ENCODE data around the gene ZNF593OS.
A peak's percentile ranks its signal among the peaks of the same experiment; 100 is the strongest.

Gene ZNF593OS

GRCh38 chr1:26158271-26158907 is 13.2 kb downstream of the ZNF593OS start:
- no peak for DNase-seq

- no peak for DNase-seq
These were observed 15.2 kb downstream of the ZNF593OS start for GRCh38 chr1:26156285-26157038.

- DNase-seq: no peak
These were observed 16.0 kb downstream of the ZNF593OS start for GRCh38 chr1:26155370-26156284.

GRCh38 chr1:26154750-26155149 is 16.9 kb downstream of the ZNF593OS start:
- no peak for DNase-seq

GRCh38 chr1:26153966-26154532 is 17.6 kb downstream of the ZNF593OS start:
- no peak for DNase-seq

GRCh38 chr1:26148887-26149286 is 22.7 kb downstream of the ZNF593OS start:
- no peak for DNase-seq

- DNase-seq: no peak
These were observed 25.7 kb downstream of the ZNF593OS start for GRCh38 chr1:26145960-26146294.

GRCh38 chr1:26145041-26145959 is 26.3 kb downstream of the ZNF593OS start:
- peak; percentile 74 for DNase-seq

GRCh38 chr1:26142159-26142558 is 29.5 kb downstream of the ZNF593OS start:
- no peak for DNase-seq

- no peak for DNase-seq
These were observed 32.6 kb downstream of the ZNF593OS start for GRCh38 chr1:26138974-26139558.

GRCh38 chr1:26134466-26134865 is 37.2 kb downstream of the ZNF593OS start:
- no peak for DNase-seq

GRCh38 chr1:26132834-26133167 is 38.8 kb downstream of the ZNF593OS start:
- DNase-seq: no peak

- no peak for DNase-seq
These were observed 39.4 kb downstream of the ZNF593OS start for GRCh38 chr1:26132128-26132833.

- no peak for DNase-seq
These were observed 40.9 kb downstream of the ZNF593OS start for GRCh38 chr1:26130695-26131094.

GRCh38 chr1:26129778-26130177 is 41.9 kb downstream of the ZNF593OS start:
- no peak for DNase-seq

GRCh38 chr1:26127235-26128163 is 44.1 kb downstream of the ZNF593OS start:
- DNase-seq: no peak

GRCh38 chr1:26126321-26127084 is 45.1 kb downstream of the ZNF593OS start:
- DNase-seq: peak; percentile 85

GRCh38 chr1:26125946-26126320 is 45.7 kb downstream of the ZNF593OS start:
- DNase-seq: no peak

GRCh38 chr1:26125382-26125781 is 46.2 kb downstream of the ZNF593OS start:
- DNase-seq: no peak

Data from NCI-H2029 (cell line).